GM21619 (cell line): ENCODE data around the gene KRT78.

Experiments
- ATAC-seq: cut with Tn5 transposase; IDR thresholded peaks from one replicate; pipeline ENCODE4 v1.9.1; 2021; ENCODE audit not compliant: unreplicated experiment

The KRT78 gene

DNA sequence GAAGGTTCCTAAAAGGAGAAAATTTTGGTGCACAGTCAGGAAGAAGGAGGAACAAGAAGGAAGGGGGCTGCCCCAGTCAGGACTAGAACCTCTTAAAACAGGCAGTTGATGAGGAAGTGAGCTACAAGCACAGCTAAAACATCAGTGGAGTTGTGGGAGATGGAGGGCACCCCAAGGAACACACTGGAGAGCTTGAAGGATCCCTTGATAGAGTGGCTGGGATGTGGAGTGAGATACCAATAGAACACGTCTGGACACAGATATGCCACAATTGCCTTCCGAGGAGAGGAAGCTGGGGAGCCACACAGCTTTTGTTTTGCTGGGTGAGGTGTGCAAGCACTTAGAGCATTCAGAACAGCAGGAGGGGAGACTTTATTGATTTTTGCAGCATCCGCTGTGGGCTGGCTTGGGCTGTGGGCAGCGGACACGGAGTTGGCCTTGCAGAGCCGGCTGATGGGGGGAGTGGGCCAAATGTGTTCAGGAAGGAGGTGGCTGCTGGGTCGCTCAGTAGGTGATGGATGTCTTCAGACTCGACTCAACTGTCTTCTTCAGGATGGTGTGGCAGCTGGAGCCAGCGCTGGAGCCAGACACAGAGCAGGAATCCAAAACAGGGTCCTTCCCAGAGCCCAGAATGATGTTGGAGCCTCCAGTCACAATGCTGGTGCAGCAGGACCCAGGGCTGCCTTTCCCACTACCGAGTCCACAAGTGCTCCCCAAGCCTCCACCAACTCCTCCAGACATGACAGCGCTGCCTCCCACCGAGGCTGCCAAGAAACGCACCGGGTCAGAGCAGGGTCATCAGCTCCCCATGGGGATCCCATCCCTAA lies 10.0 kb downstream of the KRT78 start:
- no peak for ATAC-seq

DNA sequence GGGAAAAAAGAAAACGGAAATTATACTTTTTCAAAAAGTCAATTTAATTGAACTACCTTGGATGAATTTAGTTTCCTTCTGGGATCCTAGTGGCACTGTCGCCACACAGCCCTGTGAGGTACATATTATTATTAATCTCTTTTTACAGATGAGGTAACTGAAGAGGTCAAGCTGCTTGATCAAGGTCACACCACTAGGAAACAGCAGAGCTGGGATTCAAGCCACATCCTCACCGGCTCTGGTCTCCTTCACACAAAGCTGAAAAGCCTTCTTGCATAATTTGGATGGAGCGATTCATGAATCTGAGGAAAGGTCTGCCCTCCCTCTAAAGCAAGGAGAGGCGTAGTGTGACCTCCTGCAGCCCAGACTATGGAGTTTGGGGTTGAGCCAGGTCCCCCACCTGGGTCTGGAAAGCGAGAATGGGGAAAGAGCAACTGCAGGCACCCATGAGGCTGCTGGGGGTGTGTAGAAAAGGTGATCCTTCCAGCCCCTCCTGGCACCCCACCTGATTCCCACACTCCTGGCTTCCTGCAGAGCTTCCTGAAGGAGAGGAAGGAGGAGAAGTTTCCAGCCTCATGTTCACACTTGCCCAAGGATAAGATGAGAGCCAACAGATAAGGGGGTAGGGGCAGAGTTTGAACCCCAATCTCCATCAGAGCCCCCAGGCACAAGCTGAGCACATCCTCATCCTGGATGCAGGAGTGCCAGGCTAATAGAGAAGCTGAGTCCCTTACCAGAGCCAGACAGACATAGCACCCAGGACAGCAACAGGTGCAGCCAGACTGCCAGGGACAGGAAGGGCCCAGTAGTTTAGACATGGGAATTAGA lies 10.8 kb downstream of the KRT78 start:
- ATAC-seq, result no peak

DNA sequence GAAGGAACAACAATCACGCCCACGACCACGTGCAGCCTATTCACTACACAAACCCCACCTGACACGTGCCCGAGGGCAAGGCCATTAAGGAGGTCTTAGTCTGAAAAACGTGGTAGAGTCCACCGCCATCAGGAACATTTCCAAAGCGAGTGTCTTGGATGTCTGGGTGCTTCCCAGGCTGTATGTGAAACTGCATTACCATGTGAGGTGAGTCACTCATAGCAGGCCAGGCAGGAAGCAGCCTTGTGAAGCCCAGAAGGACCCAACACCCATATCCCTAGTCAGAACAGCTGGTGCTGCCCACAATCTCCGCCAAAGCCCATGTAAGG lies 11.4 kb downstream of the KRT78 start:
- ATAC-seq, result no peak

DNA sequence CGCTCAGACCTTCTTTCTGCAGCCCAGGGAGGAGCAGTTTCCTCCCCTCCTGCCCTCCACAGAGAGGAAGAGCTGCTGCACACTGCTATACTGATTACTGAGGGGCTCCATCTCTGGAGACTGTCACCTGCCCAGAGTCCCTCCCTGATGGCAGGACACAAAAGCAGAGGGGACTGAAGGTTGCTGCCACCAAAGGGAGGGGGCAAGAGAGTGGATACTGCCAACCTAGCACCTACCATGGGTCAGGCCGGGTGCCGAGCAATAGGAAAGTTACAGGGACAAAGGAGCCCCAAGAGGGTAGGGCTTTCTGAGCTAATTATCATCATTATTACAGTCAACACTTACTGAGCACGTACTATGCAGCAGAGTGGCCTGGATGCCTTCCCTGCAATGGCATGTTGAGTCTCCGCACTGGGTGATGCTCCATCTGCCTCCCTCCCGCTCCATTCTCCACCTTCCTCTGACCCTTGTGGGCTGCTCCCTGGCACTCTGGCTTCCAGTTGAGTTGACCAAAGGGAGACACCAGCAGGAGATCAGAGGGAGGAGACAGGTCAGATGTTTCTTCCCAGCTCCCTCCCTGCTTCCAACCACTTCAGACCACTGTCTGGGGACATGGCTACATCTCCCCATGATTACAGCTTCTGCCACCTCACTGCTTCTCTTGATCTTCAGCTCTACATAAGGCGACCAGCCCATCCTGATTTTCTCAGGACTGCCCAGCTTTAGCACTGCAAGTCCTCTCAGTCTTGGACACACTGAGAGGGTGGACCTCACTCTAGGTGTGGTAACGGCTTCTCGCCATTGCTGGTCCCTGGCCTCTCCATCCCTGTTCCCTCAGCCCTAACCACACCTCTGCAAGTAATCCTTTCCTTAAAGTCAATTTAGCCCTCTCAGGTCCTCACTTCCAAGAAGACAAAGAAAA lies 12.0 kb downstream of the KRT78 start:
- ATAC-seq, result no peak

DNA sequence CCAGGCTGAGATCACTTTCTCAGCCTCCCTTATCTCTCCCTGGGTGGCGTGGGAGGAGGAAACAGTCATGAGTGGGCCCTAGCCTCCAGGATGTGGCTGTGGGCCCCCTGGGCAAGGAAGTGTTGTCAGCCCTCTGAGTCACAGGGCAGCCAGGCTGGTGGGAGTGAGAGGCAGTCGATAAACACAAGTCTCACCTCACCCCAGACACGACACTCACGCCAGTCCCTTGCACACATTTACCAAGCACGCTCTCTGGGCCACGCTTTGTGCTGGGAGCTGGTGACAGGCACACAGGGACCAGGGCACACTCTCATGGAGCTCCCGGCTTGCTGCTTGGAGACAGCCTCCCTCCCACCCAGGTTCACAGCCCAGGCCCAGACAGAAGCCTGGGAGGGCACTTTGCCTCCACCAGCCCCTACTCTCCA lies 12.7 kb downstream of the KRT78 start:
- no peak for ATAC-seq

DNA sequence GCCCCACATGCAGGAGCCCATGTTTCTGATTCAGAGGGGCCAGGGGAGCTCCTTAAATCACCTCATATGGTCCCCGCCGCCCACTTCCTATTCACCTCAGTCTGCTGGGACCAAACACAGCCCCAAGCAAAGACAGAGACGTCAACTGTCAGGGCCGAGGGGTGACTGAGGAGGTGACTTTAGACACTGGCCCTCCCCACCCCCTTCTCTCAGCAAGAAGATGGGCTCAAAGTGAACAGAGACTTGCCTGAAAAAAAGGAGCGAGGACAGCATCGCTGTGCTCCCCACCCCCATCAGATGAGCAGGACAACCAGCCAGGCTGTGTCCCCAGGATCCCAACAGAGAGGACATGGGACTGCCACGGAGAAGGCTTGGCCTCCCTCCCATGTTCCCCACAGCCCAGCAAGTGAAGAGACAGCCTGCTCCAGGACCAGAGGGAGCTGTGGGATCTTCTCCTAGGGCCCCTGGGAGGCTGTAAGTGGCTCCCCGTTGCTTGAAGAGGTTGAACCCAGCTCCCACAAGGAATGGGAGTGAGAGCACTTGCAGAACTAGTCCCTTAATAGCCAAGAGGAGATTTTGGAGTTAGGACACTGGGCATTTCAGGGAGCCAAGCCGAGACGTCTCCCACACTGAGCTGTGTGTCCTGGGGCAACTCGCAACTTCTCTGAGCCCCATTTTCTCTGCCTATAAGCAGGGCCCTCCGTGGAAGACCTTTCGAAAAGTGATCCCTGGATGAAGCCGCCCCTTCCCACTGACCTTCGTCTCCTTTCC lies 13.3 kb downstream of the KRT78 start:
- no peak for ATAC-seq

DNA sequence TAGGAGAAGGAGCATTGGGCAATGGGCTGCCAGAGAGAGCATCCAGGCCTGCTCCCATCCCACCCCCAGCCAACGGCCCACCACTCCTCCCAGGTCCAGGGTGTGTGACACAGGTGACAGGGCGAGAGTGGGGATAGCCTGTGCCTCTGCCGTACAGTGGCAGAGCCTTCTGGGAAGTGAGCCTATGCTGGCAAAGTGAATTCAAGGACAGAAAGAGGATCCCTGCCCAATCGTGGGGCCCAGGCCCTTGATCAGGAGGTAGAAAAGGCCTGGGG lies 14.1 kb downstream of the KRT78 start:
- ATAC-seq, result no peak

DNA sequence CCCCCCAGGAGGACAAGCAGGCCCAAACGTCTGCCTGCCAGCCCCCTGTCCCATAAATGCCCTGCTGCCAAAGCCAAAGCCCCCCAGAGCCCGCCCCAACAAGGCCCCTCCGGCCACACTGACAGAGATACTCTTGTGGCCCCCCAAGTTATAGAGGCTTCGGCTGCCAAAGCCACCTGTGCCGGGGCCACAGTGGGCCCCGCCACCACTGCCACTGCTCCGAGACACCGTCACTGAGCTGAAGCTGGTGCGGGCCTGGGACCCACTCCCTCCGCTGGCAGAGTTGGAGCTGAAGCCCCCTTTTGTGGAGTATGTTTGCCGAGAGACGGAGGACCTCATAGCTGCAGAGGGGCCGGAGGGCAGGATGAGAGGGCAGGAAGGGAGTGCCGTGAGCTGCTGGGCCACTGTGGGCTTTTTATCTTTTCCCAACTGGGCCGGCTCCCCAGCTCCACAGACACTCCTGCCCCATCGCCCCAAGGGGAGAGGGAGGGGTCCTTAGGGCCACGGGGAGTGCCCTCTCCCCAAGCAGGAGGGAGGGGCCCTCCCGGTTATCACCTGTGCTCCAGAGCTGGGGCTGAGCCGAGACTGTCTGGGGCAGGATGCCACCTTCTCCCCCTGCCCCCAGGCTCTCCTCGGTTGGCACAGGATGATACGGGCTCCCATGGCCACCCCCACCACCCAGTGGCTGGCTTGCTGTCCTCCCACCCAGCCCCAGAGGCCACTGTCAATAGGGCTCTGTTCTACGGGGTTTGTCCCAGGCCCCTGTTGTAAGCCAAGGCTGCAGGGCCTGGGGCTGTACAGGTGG lies 14.7 kb downstream of the KRT78 start, which contains the start of gene KRT79:
Gene KRT79, minus strand, starts transcription at position 390 of the 805 bp plus-strand sequence. Its CDS starts 51 bp downstream, at position 339.
- no peak for ATAC-seq

DNA sequence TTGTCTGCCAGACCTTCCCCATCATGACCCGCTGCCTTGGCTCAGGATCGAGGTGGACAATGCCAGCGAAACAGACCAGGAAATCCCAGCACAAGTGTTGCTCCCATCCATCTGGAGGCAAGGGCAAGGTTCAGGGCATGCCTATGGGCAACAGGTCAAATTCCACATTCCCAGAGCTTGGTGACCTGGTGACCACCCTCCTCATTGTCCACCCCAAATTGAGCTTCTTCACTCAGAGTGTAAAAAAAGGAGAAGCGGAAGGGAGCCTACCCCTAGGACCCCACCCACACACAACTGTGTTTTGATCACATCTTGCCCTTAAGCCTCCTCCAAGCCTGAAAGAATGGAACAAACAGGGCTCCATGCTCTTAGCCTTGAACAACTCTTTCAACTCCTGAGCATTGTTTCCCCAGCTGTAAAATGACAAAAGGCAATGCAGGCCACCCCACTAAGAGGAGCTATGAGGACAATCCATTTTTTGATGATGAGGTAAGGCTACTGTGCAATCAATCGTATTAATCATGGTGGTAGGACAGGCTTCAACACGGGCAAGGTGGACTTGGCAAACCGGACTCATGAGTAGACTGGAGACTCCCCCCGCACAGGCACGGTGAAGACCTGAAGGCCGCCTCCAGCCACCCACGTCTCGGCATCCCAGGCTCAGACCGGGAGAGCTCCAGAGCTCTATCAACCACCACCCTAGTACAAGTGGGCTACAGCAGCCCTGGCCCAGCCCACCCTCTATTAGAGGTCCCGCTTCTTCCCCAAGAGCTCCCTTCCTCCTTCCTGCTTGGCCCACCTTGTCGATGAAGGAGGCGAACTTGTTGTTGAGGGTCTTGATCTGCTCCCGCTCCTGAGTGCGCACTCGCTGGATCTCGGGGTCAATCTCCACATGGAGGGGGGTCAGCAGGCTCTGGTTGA lies 15.5 kb downstream of the KRT78 start:
- no peak for ATAC-seq

DNA sequence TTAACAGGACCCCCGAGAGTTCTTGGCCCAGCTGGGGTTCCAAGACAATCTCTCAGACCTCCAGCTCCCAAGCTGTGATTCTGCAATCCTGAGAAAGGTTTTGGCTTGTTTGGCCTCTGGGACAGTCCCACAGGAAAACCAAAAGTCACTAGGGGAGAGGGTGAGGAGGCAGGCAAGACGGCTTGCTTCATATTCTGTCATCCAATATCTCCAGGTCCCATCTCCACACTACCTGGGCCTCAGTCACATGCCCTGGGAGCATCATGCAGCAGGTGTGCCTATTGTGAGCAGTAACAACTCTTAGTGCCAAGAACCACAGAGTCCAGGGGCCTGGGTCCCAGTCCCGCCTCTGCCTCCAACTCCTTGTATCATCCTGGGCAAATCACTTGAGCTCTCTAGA lies 16.3 kb downstream of the KRT78 start:
- ATAC-seq, result no peak

DNA sequence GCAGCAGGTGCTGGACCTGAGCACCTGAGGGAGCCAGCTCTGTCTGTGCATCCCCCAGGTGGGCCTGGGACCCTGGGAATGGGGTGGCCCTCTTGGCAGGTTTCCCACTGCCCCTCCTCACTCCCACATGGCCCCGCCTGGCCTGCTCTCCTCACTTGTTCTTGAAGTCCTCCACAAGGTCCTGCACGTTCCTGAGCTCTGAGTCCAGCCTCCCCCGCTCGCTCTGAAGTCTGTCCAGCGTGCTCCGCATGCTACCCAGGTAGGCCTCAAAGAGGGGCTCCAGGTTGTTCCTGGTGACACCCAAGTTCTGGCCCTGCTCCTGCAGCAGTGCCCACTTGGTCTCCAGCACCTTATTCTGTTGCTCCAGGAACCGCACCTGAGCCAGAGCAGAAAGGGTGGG lies 17.5 kb downstream of the KRT78 start:
- ATAC-seq, result no peak

DNA sequence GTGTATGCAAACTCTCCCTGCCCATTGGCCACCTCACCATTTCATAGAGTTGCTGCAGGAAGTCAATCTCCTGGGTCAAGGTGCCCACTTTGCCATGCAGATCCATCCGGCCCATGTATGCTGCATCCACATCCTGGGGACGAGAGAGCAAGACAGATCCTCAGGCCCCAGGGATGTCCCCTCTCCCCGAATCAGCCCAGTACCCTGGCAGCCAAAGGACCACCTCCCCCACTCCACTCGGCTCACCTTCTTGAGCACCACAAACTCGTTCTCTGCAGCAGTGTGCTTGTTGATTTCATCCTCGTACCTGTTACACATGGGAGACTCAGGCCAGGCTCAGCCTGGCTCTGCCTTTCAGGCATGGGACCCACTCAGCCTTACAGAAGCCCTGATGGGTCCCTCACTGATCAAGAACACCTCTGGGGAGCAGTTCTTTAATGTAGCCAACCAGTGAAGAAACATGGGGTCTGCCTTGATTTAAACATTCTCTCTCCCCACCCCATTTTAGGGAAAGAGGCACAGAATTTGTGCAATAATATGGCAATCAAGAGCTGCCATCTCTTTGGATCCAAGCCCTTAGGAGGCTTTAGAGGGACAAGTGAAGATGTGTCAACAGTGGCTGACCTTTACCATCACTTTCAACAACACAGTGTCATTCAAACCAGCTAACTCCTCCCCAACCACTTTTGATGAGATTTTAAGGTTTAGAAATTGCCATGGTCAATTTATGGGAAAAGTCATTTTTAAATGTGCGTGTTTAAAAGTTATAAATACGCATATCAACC lies 18.6 kb downstream of the KRT78 start:
- no peak for ATAC-seq

DNA sequence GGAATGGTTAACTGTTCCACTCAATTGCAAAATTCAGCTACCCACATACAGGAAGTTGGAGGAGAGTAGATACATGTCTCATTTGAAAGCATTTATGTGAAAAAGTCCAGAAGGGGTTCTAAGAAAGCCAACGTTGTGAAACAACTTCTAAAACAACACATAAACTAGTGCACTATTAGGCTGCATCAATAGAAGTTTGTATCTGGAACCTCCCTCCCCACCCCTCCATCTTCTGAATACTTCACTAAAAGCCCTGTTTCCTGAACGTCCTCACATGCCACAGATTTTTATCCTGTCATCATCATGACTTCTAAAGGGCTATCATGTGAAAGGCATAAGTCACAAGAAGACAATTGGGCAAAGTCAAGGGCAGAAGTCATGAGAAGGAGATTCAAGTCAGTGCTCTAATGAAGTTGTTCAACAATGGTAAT lies 20.2 kb downstream of the KRT78 start:
- no peak for ATAC-seq

DNA sequence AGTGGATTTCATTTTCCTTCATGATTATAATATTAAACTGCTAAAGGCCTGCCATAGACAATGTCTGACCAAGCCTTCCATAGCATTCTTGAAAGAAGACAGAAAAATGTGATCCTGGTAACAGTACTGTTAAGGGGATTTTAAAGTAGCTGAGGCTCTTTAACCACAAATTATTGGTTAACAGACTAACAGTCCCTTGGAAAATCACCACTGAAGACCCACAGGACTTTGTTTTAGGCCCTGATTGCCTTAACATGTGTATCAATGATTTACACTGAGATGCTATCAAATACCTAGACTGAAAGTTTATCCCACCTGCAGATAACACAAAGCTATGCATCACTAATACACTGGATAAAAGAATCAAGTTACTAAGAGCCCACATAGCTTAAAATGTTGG lies 20.6 kb downstream of the KRT78 start:
- ATAC-seq, result no peak

DNA sequence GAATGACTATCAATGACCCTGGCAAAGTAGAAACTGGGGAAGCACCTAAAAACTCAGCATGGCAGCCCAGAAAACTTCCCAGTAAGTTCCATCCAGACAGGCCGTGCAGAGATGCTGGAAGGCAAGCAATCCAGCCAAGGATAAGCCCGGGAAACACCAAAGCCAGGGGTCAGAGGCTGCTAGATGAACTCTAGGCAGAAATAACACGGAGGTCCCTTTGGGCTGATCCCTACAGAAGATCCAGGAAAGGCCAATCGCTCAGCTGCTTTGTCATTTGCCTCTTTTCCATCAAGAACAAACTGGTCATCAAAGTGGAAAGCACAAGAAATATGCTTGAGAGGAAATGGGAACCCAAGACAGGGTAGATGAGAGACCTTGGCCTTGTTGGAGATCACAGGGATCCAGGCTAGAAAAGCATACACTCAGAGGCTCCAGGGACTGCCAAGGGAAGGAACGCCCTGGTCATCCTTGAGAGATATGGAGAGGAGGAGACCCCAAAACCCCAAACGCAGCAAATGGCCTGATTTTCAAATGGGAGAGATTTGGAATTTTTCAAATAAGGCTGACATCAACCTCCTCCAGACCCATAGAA lies 21.2 kb downstream of the KRT78 start:
- no peak for ATAC-seq

DNA sequence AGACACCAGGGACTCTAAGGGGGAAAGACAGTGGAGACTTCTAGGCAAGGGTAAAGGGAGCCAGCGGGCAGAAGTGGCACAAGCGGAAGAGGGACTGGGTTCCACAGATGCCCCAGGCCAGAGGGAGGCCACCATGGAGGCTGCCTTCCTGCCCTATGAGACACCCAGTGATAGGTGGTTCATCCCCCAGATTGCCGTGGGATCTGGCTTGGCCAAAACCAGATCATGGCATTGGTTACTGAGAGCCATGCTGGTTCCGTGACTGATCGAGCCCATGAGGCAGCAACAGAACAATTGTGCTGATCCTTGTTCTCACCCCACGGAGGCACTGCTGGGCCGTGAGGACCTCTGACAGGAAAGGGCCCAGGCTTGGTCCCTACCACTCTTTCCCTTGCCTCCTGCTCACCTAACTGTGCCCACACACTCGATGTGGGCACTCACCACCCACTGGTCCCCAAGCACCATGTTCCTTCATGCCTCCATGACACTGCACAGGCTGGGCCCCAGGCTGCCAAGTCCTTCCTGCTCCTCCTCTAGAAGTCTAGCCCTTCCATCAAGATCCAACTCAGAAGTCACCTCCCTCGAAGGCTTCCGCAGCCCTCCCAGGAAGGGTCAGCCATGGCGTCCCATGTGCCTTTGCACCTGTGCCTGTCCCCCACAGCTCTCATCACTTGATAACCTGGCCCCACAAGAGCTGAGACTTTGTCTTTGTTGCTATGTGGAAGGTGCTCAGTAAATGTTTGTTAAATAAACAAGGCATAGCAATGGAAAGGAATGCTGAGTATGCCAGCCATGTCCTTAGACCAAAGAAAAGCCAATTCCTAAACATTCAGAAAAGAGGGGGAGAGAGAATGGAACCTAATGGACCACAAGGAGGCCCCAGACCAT lies 21.9 kb downstream of the KRT78 start:
- ATAC-seq, result no peak

DNA sequence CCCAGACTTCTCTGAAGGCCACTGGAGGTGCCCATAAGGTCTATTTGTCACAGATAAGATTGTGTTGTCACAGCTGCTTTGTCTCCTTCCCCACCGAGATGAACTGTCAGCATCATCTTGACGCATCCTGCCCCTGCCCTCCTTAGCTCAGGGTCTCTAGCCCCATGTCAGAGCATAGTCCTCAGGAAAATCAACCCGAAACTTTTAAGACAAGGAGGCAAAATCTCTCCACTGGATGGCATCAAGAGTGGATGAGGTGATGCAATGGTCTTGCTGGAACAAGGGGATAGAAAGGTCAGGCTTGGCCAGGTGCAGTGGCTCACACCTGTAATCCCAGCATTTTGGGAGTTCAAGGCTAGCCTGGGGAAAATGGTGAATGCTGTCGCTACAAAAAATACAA lies 22.8 kb downstream of the KRT78 start:
- ATAC-seq, result no peak
